ENCODE results near the gene GRPEL2.

GRPEL2 gene

GRCh38 chr5:149357370-149358293 lies 12.3 kb downstream of the GRPEL2 start, which contains the start of gene PCYOX1L:
Gene PCYOX1L, plus strand, starts transcription at chr5:149358046. Its CDS starts 23 bp downstream, at chr5:149358069.
- DNase-seq (ENCODE audit: low spot score), result peak; percentile 99

- DNase-seq (ENCODE audit: low spot score), result no peak
Observed at GRCh38 chr5:149358294-149358651, 13.0 kb downstream of the GRPEL2 start.

- DNase-seq (ENCODE audit: low spot score), result no peak
Observed at GRCh38 chr5:149358868-149359495, 13.7 kb downstream of the GRPEL2 start.

DNA sequence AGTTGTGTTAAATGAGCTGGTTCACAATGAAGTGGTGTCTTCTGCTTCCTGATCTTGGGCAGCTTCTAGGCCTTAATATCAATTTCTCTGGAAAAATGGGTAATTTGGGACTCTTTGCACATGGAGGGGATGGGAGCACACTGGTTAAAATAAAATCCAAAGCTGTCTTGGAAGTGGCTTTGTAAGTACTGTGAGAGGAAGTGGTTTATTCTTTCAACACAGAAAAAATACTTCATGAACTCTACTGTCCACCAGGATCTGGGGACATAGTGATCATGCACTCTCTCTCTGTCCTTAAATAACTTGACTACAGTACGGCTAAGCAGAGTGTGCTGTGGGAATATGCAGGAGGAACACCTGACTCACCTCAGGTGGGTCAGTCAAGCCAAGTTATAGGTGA lies 15.0 kb downstream of the GRPEL2 start:
- no peak for DNase-seq (ENCODE audit: low spot score)

DNA sequence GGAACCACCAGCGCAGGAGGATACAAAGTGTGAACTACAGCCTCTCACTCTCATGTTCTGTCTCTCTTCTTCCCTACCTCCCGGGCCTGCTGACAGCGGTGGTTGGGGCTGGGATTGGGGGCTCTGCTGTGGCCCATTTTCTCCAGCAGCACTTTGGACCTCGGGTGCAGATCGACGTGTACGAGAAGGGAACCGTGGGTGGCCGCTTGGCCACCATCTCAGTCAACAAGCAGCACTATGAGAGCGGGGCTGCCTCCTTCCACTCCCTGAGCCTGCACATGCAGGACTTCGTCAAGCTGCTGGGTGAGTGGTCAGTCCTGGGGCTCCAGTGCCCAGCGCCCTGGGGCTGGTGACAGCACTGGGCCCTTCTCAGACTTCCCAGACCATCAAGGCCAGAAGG lies 17.2 kb downstream of the GRPEL2 start:
- no peak for DNase-seq (ENCODE audit: low spot score)

GRCh38 chr5:149363358-149363757 lies 18.1 kb downstream of the GRPEL2 start:
- DNase-seq (ENCODE audit: low spot score), result no peak

DNA sequence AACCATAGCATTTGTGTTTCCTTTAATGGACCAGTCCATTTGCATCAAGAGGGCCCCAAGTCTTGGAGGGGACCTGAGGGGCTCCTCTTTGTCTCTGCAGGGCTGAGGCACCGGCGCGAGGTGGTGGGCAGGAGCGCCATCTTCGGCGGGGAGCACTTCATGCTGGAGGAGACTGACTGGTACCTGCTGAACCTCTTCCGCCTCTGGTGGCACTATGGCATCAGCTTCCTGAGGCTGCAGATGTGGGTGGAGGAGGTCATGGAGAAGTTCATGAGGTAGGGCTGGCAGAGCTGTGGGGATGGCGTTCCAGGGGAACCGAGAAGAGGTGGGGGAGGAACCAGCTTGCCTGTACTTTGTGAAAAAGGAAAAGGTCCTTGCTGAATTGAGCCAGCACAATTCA lies 18.6 kb downstream of the GRPEL2 start:
- DNase-seq (ENCODE audit: low spot score), result no peak

DNA sequence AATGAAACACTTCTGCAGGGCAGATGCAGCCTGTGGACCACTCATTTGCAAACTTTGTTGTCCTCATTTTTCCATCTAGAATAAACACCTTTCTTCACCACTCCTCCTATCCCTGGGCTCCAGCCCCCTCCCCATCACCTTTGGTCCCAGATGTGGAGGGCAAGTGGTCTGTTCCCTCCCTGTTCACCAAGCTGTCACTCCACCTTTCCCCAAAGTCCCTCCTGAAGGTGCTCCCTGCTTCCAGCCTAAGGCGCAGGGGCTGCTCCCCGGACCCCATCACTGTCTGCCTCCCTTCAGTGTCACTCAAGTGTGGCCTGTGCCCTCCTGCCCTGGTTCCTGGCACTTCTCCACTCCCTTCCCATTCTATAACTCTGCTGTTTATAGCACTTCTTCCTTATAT lies 19.4 kb downstream of the GRPEL2 start:
- DNase-seq (ENCODE audit: low spot score), result no peak

GRCh38 chr5:149365418-149365817 lies 20.1 kb downstream of the GRPEL2 start:
- DNase-seq (ENCODE audit: low spot score), result no peak

DNA sequence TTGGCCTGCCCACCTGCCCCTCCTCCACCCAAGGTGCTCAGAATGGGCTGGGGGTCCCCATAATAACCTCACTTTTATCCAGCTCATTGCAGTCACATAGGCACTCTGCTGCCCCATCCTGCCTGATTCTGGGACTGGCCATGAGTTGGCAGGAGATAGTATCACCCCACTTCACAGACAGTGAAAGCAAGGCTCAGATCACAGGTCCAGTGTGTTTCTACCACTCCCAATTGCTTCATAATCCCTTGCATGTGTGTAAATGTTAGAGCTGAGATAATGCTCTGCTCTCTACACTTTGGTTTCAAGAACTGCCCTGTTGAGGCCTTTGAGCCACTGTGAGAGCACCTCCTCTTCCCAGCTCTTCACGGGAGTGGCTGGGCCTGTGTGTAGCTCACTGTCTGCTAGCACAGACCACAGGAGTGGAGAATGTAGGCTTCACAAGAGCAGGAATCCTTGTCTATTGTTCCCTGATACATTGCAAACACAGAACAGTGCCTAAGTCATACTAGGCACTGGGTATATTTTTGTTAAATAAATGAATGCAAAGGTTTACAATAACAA lies 20.9 kb downstream of the GRPEL2 start:
- DNase-seq (ENCODE audit: low spot score), result no peak

DNA sequence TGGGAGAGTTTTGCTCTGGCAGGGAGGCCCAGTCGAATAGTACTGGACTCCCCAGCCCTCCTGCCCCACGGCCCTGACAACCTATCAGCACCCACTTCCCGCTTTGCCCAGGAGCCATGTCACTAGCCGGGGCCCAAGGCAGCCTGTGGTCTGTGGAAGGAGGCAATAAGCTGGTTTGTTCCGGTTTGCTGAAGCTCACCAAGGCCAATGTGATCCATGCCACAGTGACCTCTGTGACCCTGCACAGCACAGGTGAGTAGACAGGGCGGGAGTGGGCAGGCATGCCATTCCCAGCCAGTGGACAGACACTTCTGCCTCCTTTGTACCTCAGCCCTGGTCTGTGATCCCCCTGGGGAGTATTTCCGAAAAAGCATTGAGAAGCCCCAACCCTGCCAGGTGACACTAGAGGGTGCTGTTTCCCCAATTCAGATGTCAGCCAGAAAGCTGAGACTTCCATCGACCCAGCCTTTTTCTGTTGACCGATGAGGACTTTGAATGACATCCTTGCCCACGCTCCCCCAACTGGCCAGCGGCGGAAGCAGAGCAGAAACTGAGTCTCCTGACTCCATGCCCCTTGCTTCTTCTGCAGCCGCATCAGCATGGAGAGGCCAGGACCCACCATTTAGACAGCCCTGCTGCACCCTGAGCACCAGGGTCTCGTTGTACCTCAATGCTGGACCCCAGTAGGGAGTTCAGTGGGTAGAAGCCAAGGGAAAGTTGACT lies 22.1 kb downstream of the GRPEL2 start:
- peak; percentile 77 for DNase-seq (ENCODE audit: low spot score)

DNA sequence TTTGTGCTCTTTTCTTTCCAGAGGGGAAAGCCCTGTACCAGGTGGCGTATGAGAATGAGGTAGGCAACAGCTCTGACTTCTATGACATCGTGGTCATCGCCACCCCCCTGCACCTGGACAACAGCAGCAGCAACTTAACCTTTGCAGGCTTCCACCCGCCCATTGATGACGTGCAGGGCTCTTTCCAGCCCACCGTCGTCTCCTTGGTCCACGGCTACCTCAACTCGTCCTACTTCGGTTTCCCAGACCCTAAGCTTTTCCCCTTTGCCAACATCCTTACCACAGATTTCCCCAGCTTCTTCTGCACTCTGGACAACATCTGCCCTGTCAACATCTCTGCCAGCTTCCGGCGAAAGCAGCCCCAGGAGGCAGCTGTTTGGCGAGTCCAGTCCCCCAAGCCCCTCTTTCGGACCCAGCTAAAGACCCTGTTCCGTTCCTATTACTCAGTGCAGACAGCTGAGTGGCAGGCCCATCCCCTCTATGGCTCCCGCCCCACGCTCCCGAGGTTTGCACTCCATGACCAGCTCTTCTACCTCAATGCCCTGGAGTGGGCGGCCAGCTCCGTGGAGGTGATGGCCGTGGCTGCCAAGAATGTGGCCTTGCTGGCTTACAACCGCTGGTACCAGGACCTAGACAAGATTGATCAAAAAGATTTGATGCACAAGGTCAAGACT lies 22.8 kb downstream of the GRPEL2 start:
- DNase-seq (ENCODE audit: low spot score), result no peak

DNA sequence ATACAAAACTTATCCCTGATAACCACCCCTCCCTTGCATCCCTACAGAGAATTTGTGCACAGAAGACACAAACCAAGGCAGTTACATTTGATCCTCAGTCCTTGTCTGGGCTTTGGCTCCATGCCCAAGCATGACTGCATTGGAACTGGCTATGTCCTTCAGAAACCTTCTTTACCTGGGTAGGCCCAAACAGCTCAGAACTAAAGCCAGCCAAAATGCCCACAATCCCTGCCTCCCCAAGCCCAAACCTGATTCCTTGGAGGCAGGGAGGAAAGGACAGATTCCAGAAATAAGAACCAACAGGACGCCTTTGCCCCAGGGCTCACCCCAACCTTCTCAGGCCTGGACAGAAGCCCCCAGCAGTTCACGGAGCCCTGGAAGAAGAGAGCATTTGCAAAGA lies 25.6 kb downstream of the GRPEL2 start:
- no peak for DNase-seq (ENCODE audit: low spot score)

DNA sequence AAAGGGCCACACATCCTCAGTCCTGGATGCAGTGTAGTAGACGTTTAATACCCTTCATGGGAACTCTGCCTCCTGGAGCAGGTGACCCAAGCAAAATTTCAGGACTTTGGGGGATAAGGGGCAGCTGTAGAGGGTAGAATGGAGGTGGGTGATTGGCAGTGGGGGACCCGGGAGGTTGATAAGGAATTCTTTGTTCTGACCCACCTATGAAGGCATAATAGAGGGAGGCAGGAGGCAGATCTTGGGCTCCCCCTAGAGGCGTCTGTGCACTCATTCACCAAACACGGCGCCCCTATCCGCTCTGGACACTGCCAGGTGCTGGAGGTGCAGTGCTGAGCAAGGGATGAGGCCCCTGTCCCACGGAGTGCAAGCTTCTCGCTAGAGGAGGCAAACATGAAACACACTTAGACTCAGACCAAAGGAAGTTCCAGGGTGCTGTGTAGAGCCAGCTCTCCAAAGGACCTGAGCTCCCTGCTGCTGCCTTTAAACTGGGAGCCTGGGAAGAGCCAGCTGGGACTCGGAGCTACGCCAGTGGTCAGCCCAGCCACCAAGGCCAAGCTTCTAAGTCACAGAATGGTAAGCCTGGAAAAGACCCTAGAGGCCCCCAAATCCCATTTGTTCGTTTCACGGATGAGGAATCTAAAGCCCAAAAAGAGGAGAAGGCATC lies 26.1 kb downstream of the GRPEL2 start:
- DNase-seq (ENCODE audit: low spot score), result peak; percentile 58

DNA sequence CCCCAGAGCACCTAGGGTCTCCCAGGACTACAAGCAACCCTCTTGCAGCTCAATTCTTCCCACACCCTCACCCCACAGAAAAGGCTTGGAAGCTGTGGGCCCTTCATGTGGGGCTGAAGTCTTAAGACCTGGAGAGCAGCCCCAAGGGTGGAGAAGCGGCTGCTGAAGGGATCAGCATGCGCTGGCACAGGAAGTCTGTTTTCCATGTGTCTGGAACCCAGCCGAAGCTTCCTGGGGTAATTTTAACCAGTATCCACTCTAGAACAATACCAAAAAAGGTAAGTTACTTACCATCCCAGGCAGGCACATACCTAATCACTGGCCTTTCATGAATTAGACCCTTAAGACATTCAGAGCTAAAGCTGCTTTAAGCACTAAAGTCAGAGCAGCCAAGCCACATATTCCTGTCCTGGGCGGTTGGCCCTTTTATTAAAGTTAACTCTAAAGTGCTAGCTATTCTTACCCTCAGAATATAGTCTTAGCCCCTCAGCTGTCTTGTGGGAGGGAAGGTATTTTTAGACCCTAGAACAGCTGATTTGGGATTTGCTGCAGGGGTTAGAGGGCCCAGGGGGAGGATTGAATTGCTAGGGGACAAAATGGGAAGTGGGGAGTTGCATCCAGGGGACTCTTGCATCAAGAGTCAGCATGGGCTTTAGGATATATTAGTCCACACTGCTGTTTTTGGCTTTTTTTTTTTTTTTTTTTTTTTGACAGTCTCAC lies 26.9 kb downstream of the GRPEL2 start:
- DNase-seq (ENCODE audit: low spot score), result no peak

DNA sequence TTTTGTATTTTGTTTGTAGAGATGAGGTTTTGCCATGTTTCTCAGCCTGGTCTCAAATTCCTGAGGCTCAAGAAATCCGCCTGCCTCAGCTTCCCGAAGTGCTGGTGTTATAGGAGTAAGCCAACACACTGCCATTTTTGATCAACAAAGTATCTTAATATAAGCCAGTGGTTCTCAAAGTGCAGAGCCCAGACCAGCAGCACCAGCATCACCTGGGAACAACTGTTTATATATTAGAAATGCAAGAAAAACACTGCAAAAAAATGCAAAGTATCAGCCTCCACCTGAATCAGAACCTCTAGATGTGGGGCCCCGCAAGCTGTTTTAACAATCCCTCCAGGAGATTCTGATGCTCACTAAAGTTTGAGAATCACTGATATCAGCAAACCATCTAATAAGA lies 27.6 kb downstream of the GRPEL2 start:
- DNase-seq (ENCODE audit: low spot score), result no peak

DNA sequence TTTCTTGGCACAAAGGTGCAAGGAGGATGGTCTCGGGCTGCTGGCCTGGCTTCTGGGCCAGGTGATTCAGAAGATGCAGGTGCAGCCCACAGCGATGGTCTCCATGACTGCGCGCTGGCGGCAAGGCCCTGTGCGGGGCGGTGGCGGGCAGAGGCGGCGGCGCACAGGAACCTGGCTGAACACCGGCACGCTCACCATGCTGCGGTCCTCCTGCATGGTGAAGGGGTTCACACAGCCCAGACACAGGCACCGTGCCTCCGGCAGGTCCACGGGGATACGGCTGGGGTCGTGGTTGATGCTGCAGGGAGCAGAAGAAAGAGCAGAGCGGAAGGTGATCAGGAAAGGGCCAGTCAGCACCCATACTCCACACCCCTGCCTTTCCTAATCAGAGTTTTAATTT lies 29.0 kb downstream of the GRPEL2 start:
- DNase-seq (ENCODE audit: low spot score), result no peak

GRCh38 chr5:149374801-149375200 lies 29.5 kb downstream of the GRPEL2 start:
- no peak for DNase-seq (ENCODE audit: low spot score)

- no peak for DNase-seq (ENCODE audit: low spot score)
Observed at GRCh38 chr5:149375434-149375833, 30.1 kb downstream of the GRPEL2 start.

- DNase-seq (ENCODE audit: low spot score), result no peak
Observed at GRCh38 chr5:149376104-149376503, 30.8 kb downstream of the GRPEL2 start.
